A673 (cell line): Measurements from ENCODE around the gene KANK4. TPM values are rescaled to one million over a fixed set of nuclear protein-coding genes. Genes with fewer than 3 reads are reported as not detected.

Experiments
- BruUV-seq: library from RNA; stranded (reverse); fragments of 400-500 nt; replicated peaks from 2 replicates; lab custom pipeline; 2021; lab: Mats Ljungman, UMichigan
- CTCF ChIA-PET: fragments of 300-600 bp; sonication (Branson Sonifier 250); formaldehyde crosslinking; loops from one replicate; lab custom pipeline; 2022; ENCODE audit warnings: antibody characterized with exemption; lab: Charles Lee
- POLR2A ChIA-PET: fragments of 300-600 bp; sonication (Branson Sonifier 250); formaldehyde crosslinking; loops from one replicate; lab custom pipeline; 2022; ENCODE audit warnings: antibody characterized with exemption; ENCODE audit not compliant: low non-redundant PET; lab: Charles Lee
- DNase-seq: peaks from one replicate; pipeline ENCODE4 v3.0.0-alpha.2; 2015; ENCODE audit warnings: low spot score
- H3K27ac ChIP-seq: fragments of 200-600 bp; sonication (generic); 2 replicates; pipeline ENCODE4 v1.5.1; 2016; ENCODE audit warnings: mixed run types, low read depth, mild to moderate bottlenecking, mixed read lengths, antibody characterized with exemption, low read length; ENCODE audit not compliant: poor library complexity, severe bottlenecking
- H3K27me3 ChIP-seq: fragments of 200-600 bp; sonication (generic); replicated peaks from 2 replicates; pipeline ENCODE4 v1.6.1; 2017; ENCODE audit warnings: mixed run types, low read depth, mild to moderate bottlenecking, mixed read lengths, antibody characterized with exemption, low read length; ENCODE audit not compliant: insufficient read depth, poor library complexity
- H3K36me3 ChIP-seq: fragments of 200-600 bp; sonication (generic); 2 replicates; pipeline ENCODE4 v1.6.1; 2016; ENCODE audit warnings: mixed run types, mild to moderate bottlenecking, mixed read lengths, antibody characterized with exemption, low read length; ENCODE audit not compliant: insufficient read depth, poor library complexity, severe bottlenecking
- H3K4me1 ChIP-seq: fragments of 200-600 bp; sonication (generic); 2 replicates; pipeline ENCODE4 v1.6.1; 2017; ENCODE audit warnings: mixed run types, mild to moderate bottlenecking, mixed read lengths, antibody characterized with exemption, low read length; ENCODE audit not compliant: insufficient read depth, poor library complexity, severe bottlenecking
- H3K4me3 ChIP-seq: fragments of 200-600 bp; sonication (generic); 2 replicates; pipeline ENCODE4 v1.5.1; 2016; ENCODE audit warnings: low read depth, mixed run types, mild to moderate bottlenecking, mixed read lengths, low read length; ENCODE audit not compliant: poor library complexity, severe bottlenecking
- H3K9me3 ChIP-seq: fragments of 200-600 bp; sonication (generic); 2 replicates; pipeline ENCODE4 v1.6.1; 2016; ENCODE audit warnings: mixed run types, low read depth, mild to moderate bottlenecking, mixed read lengths, antibody characterized with exemption, low read length; ENCODE audit not compliant: poor library complexity, severe bottlenecking
- CTCF ChIP-seq: fragments of 300-800, 200-600 bp; sonication (generic); conservative IDR thresholded peaks from 2 replicates; pipeline ENCODE4 v1.5.1; 2017; ENCODE audit warnings: low read depth, mild to moderate bottlenecking, antibody characterized with exemption, low read length, moderate library complexity, mixed read lengths
- EZH2 ChIP-seq: fragments of 200-600 bp; sonication (generic); IDR thresholded peaks from 2 replicates; pipeline ENCODE4 v1.6.1; 2017; ENCODE audit warnings: borderline replicate concordance, low read depth, mild to moderate bottlenecking, mixed read lengths, antibody characterized with exemption, low read length; ENCODE audit not compliant: poor library complexity, severe bottlenecking
- intact Hi-C: fragments of 100-400 bp; cut with micrococcal nuclease; formaldehyde crosslinking; loops from one replicate; pipeline ENCODE4 v1.10.0; 2022; ENCODE audit not compliant: unreplicated experiment
- total RNA-seq: library from RNA; stranded (reverse); gene quantifications from 2 replicates; pipeline ENCODE4 v1.2.3, GENCODE V29; 2021

KANK4 gene
- total RNA-seq, 1 experiment from 2014 or later = 0.24 TPM

- no TSS peak for BruUV-seq
- H3K4me3 ChIP-seq = no peak overlapping the region
- no peaks in the 10 kb centered on the region for H3K9me3 ChIP-seq
- DNase-seq = no peak
- TF ChIP-seq CTCF (no peak), EZH2 (no peak)
- POLR2A ChIA-PET = no interaction called here
- no peaks in the 10 kb centered on the region for H3K4me1 ChIP-seq
- no peaks in the 10 kb centered on the region for H3K36me3 ChIP-seq
- H3K27me3 ChIP-seq = no peaks in the 10 kb centered on the region
- intact Hi-C loops = no loop called here
- CTCF ChIA-PET = no interaction called here
- no peak overlapping the region for H3K27ac ChIP-seq
These were observed 81.3 kb downstream of the KANK4 start for GRCh38 chr1:62237950-62238374.

GRCh38 chr1:62237361-62237760 lies 81.9 kb downstream of the KANK4 start:
- Histone ChIP-seq H3K9me3 (no peaks in the 10 kb centered on the region), H3K27ac (no peak overlapping the region), H3K36me3 (no peaks in the 10 kb centered on the region), H3K27me3 (no peaks in the 10 kb centered on the region), H3K4me1 (no peaks in the 10 kb centered on the region), H3K4me3 (no peak overlapping the region)
- ChIA-PET POLR2A (interaction anchor here (0.5 kb wide), 1 partner anchor 16 kb away, joined by 5 read pairs; no protein-coding TSS in a partner anchor), CTCF (no interaction called here)
- DNase-seq = no peak
- intact Hi-C loops = no loop called here
- TF ChIP-seq CTCF (no peak), EZH2 (no peak)
- BruUV-seq = no TSS peak

GRCh38 chr1:62235576-62235975 lies 83.7 kb downstream of the KANK4 start:
- intact Hi-C loops = no loop called here
- H3K27me3 ChIP-seq = no peaks in the 10 kb centered on the region
- TF ChIP-seq EZH2 (no peak), CTCF (no peak)
- DNase-seq = no peak
- POLR2A ChIA-PET = interaction anchor here (0.7 kb wide), 1 partner anchor 920 kb away, joined by 4 read pairs; no protein-coding TSS in a partner anchor
- H3K4me1 ChIP-seq = no peaks in the 10 kb centered on the region
- no TSS peak for BruUV-seq
- no peak overlapping the region for H3K4me3 ChIP-seq
- no peaks in the 10 kb centered on the region for H3K9me3 ChIP-seq
- CTCF ChIA-PET = no interaction called here
- H3K27ac ChIP-seq = no peak overlapping the region
- H3K36me3 ChIP-seq = no peaks in the 10 kb centered on the region
